ENCODE data around the gene COL9A1. TPM values are rescaled to one million over a fixed set of nuclear protein-coding genes. Genes with fewer than 3 reads are reported as not detected.

Gene COL9A1
- polyA plus RNA-seq, 3 donors = not detected

DNA sequence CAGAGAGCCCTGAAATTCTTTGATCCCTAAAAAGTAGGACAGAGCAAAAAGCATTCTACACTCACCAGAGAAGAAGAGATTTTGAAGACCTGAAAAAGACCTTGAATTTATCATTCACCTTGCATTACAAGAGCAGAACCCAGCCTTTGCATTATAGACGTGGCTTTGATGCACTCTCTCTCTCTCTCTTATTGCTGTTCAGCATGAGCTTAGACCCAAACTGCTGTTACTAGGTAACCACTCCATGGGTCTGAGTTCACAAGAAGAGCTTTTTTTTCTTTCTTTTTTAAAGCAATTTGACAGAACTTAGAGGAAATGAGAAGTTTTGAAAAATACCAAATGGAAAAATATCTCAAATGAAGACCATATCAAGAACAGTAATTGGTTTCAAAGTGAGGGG, 44.4 kb downstream of the COL9A1 start:
- Histone ChIP-seq H3K36me3 (replicated peaks in 1 of 2; ENCODE audit: control insufficient read depth in 1 of 2, insufficient read depth in 2 of 2, low read length in 2 of 2) (no peaks in the 10 kb centered on the region), H3K27ac (ENCODE audit: low read depth in 1 of 2, low read length in 2 of 2) (no peak overlapping the region), H3K9me3 (replicated peaks in 1 of 2; ENCODE audit: control insufficient read depth in 1 of 2, insufficient read depth in 1 of 2, low read length in 2 of 2) (no peaks in the 10 kb centered on the region), H4K20me1 (ENCODE audit: insufficient read depth, low read length) (no peaks in the 10 kb centered on the region), H3K9ac (ENCODE audit: insufficient read depth, low read length, poor library complexity, severe bottlenecking) (no peak overlapping the region), H3K4me3 (replicated peaks in 1 of 3; ENCODE audit: low read depth in 2 of 3, low read length in 3 of 3) (no peak overlapping the region), H3K79me2 (ENCODE audit: insufficient read depth, low read length) (no peaks in the 10 kb centered on the region), H3K4me2 (replicated peaks; ENCODE audit: extremely low read depth, low read length, poor library complexity, severe bottlenecking) (no peak overlapping the region), H3K4me1 (ENCODE audit: control insufficient read depth in 1 of 2, insufficient read depth in 2 of 2, low read length in 2 of 2) (no peaks in the 10 kb centered on the region), H3K27me3 (ENCODE audit: control insufficient read depth in 2 of 2, insufficient read depth in 2 of 2, low read length in 2 of 2) (no peaks in the 10 kb centered on the region), H2AFZ (ENCODE audit: insufficient read depth, low read depth, low read length, poor library complexity, severe bottlenecking) (no peak overlapping the region)
- 80% methylated on average over 1 of the region's 1 CpG for WGBS (ENCODE audit: insufficient coverage)
- TF ChIP-seq, protein P1, sequence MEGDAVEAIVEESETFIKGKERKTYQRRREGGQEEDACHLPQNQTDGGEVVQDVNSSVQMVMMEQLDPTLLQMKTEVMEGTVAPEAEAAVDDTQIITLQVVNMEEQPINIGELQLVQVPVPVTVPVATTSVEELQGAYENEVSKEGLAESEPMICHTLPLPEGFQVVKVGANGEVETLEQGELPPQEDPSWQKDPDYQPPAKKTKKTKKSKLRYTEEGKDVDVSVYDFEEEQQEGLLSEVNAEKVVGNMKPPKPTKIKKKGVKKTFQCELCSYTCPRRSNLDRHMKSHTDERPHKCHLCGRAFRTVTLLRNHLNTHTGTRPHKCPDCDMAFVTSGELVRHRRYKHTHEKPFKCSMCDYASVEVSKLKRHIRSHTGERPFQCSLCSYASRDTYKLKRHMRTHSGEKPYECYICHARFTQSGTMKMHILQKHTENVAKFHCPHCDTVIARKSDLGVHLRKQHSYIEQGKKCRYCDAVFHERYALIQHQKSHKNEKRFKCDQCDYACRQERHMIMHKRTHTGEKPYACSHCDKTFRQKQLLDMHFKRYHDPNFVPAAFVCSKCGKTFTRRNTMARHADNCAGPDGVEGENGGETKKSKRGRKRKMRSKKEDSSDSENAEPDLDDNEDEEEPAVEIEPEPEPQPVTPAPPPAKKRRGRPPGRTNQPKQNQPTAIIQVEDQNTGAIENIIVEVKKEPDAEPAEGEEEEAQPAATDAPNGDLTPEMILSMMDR (IDR thresholded peaks at IDR 0.05) = no peak
- DNase-seq = no peak
- Mint-ChIP-seq H3K9me3 (peaks cover 0 to 5% (median 0%) of the 10 kb centered on the region in 7 donors), H3K4me1 (no peaks in the 10 kb centered on the region), H3K27ac (no peak overlapping the region), H3K4me3 (no peak overlapping the region), H3K36me3 (no peaks in the 10 kb centered on the region), H3K27me3 (ENCODE audit: low read depth in 3 of 3) (peaks cover 1 to 5% (median 3%) of the 10 kb centered on the region in 3 donors)
- intact Hi-C loops (cut with micrococcal nuclease) = no loop called here

DNA sequence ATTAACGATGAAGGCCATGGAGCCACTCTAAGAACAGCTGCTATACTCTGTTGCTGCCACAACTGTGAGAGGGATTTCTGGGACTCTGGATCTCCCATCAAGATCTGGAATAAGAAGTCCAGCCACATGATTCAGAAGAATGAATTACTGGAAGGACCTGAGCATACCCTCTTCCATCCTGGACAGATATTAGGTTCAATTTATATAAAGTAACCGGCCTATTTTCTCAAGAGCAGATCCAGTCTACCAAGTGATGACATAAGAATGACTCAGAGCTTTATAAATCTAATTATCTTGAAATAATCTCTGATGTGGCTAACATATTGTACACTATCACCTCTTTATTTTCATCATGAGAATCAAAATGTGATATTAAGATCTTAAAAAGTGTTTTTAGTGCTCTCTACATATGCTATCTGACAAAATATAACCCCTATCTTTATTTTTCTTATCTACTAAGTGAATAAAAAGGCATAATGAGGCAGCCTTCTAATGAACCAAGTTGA, 45.1 kb downstream of the COL9A1 start:
- peaks cover 0 to 5% (median 0%) of the 10 kb centered on the region in 7 donors for H3K9me3 Mint-ChIP-seq
- no peaks in the 10 kb centered on the region for H3K36me3 ChIP-seq (replicated peaks in 1 of 2; ENCODE audit: control insufficient read depth in 1 of 2, insufficient read depth in 2 of 2, low read length in 2 of 2)
- 100% methylated on average over 1 of the region's 2 CpGs for WGBS (ENCODE audit: insufficient coverage)

More for the DNA sequence above, 45.1 kb downstream of the COL9A1 start:
- no peak overlapping the region for H2AFZ ChIP-seq (ENCODE audit: insufficient read depth, low read depth, low read length, poor library complexity, severe bottlenecking)
- no peak overlapping the region for H3K9ac ChIP-seq (ENCODE audit: insufficient read depth, low read length, poor library complexity, severe bottlenecking)
- no peaks in the 10 kb centered on the region for H3K27me3 ChIP-seq (ENCODE audit: control insufficient read depth in 2 of 2, insufficient read depth in 2 of 2, low read length in 2 of 2)
- Mint-ChIP-seq H3K27me3 (ENCODE audit: low read depth in 3 of 3) (peaks cover 0 to 5% (median 3%) of the 10 kb centered on the region in 3 donors), H3K4me1 (no peaks in the 10 kb centered on the region), H3K36me3 (no peaks in the 10 kb centered on the region), H3K4me3 (no peak overlapping the region), H3K27ac (no peak overlapping the region)
- TF ChIP-seq, protein P1 (IDR thresholded peaks at IDR 0.05) = no peak
- H3K4me1 ChIP-seq (ENCODE audit: control insufficient read depth in 1 of 2, insufficient read depth in 2 of 2, low read length in 2 of 2) = no peaks in the 10 kb centered on the region
- no peaks in the 10 kb centered on the region for H3K9me3 ChIP-seq (replicated peaks in 1 of 2; ENCODE audit: control insufficient read depth in 1 of 2, insufficient read depth in 1 of 2, low read length in 2 of 2)
- no peak overlapping the region for H3K4me2 ChIP-seq (replicated peaks; ENCODE audit: extremely low read depth, low read length, poor library complexity, severe bottlenecking)
- no peak for DNase-seq
- no peak overlapping the region for H3K27ac ChIP-seq (ENCODE audit: low read depth in 1 of 2, low read length in 2 of 2)
- intact Hi-C loops (cut with micrococcal nuclease) = no loop called here
- no peak overlapping the region for H3K4me3 ChIP-seq (replicated peaks in 1 of 3; ENCODE audit: low read depth in 2 of 3, low read length in 3 of 3)
- no peaks in the 10 kb centered on the region for H3K79me2 ChIP-seq (ENCODE audit: insufficient read depth, low read length)
- H4K20me1 ChIP-seq (ENCODE audit: insufficient read depth, low read length) = no peaks in the 10 kb centered on the region

Data from CD14-positive monocyte (primary cell).